Fibroblast of skin of back (primary cell): ENCODE measurements around the gene ITFG1.

ENCODE experiments used
- DNase-seq: peaks from one replicate; pipeline ENCODE4 v3.0.0-alpha.2; 2013

The ITFG1 gene

DNA sequence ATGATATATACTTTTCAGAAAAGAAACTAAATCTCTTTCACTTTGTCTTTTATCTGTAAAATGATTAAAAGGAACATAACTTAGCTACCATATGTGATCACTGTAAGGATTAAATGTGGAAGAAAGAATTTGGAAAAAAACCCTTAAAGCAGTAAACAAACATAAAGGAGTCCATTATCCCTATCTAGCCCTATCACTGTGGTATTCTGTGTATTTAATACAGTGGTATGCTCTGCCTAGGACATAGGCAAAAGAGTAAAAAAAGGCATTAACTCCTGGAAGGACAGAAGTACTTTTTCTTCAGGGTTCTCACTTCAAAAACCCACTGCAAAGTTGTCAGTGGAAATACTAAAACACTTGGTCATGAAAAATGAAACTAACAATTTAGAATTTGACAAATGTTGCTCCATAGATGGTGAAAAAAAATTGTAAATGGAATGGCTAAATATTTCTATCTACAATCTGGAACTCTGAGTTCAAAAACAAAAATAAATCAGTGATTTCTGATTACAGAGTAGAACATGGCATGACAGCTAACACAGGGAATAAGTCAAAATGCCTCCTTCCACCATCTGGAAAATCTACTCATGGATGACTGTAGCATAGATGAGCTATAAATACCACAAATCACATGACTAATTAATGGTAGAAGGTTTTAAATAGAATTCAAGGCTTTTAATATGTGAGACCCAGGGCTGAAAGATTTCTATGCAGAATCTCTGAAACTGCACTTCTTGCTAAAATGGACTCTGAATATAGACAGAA, 140.1 kb downstream of the ITFG1 start:
- DNase-seq: peak; percentile 15

- no peak for DNase-seq
Observed at GRCh38 chr16:47317465-47318240, 143.2 kb downstream of the ITFG1 start.

DNA sequence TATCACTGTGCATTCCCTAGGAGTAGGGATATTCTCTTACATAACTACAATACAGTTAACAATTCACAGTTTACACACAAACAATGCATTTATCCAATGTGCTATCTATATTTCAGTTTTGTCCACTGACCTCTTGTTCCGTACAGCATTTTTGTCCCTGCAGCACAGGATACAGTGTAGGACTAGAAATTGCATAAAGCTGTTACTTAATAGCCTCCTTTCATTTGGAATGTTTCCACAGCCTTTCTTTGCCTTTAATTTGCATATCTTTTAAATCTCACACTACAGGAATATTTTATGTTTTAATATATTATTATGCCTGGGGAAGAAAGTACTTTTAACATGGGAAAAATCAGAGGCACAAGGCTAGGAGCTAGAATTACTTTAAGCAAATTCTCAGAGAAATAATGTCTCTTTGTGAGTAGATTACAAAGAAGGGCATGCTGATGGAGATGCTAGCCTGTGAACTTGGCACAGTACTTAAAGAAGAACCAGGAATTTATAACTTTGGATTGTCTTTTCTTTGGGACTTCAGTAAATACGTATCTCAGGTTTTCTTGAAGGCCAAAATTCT, 144.3 kb downstream of the ITFG1 start:
- no peak for DNase-seq

- peak; percentile 6 for DNase-seq
Observed at GRCh38 chr16:47311738-47312505, 148.9 kb downstream of the ITFG1 start.

DNA sequence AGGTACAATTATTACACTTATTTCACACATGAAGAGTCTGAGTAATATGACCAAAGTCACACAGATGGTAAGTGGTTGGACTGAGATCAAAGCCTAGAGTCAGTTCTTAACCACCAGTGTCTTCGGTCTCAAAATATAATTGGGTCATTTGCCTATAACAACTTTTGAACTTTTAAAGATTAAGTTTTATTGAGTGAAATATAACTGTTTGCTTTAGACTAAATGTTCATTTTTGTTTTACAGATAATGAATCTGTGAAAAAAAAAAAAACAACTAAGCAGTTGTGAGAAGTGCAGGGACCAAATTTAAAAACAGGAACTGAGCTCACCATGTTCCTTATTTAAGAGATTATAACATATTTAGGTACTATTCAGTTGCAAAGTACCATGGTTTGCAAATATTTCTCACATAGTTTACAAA, 150.1 kb downstream of the ITFG1 start:
- DNase-seq: no peak

- peak; percentile 3 for DNase-seq
Observed at GRCh38 chr16:47309581-47310312, 151.1 kb downstream of the ITFG1 start.

DNA sequence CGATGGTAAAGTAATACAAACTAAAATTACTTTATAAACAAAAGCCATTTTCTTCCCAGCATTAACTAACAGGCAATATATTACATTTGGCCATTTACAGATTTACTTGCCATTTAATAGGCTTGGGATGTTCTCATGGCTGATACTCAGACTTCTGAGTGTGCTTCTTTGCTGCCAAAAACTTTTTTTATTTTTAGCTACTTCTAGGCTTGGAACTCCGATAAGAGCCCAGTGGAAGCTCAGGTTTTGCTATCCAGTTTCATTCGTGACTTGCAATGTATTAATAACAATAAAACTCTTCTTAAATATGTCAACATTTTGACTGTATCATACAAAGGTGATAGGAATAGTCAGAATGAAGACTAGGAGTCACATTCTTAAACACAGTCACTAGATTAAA, 152.3 kb downstream of the ITFG1 start:
- DNase-seq: no peak

DNA sequence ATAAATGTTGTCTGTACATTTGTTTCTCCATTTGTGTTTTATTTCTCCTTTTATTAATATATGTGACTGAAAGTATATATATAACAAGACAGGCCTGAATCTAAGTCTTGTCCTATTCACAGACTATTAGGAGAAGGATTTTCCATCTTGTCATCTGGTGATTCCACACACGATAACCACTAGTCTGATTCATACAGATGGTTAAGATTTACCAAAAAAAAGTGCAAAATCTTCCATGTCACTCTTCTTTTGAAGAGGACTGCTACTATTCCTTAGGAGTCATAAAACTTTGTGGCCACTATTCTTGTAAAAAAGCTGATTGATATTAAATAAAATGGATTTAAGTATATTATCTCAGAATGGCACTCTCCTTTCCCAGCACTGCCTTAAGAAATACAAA, 156.3 kb downstream of the ITFG1 start:
- DNase-seq: no peak

DNA sequence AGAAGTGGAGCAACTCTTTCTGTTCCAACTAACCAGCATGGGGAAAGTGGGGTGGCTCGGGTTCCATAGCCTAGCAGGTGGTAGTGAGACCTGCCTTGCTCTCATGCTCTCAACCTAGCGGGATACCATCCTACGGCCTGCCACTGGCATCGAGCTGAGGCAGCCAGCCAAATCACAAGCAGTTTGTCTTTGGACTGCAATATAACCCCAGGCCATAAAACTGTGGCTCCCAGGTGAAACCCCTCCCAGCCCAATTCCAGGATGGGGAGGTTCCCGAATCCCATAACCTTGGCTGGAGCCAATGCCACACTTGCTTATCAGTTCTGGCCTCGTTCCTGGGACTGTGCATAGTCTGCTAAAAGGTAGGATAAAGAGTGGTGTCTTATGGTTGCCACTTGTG, 161.3 kb downstream of the ITFG1 start:
- no peak for DNase-seq

DNA sequence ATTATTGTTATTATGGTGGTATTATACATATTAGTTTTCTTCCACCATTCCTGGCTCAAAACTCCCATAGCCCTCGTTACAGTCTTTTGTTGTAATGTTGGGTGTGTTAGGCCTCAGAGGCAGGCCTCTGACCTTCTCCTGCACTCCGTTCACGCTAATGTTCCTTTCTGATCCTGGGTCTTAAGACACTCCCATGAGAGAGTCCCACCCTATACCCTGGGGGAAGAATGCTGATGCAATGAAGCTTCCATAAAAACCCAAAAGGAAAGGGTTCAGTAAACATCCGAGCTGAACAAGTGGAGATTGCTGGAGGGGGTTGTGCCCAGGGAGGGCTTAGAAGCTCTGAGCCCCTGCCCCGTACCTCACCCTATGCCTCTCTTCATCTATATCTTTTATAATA, 175.9 kb downstream of the ITFG1 start:
- DNase-seq: no peak

- DNase-seq: no peak
Observed at GRCh38 chr16:47278306-47278970, 182.4 kb downstream of the ITFG1 start.

GRCh38 chr16:47276522-47276921, 184.3 kb downstream of the ITFG1 start:
- no peak for DNase-seq

DNA sequence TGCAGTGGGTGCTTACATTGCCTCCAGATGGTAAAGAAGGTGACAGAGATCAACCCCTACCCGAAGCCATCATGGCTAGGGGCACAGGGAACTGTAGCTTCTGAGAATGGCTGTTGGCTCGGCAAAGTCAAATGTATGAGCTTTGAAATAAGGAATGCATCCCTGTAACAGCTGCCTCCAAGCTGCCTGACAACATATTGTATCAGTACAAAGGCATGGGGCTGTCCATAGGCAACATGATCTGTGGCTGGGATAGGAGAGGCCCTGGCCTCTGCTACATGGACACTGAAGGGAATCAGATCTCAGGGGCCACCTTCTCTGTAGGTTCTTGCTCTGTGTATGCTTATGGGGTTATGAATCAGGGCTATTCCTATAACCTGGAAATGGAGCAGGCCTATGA, 197.9 kb downstream of the ITFG1 start:
- DNase-seq: no peak

DNA sequence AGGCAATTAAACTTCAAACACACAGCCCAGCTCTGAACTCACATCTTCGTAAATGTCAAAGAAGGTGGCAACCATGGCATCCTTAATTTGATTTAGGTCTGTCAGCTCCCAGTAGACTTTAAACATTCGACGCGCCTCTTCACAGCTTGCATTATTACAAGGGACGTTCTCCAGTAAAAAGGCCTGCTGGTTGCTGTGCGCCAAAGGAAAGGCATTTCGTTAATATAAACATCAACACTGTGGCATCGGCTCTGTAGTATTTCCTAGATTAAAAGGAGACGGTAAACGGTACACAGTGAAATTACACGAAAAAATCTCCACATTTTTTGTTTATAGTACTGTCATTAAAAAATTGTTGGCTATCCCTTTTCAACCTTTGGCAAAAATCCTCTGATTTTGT, 200.4 kb downstream of the ITFG1 start:
- no peak for DNase-seq

GRCh38 chr16:47258874-47259461, 201.9 kb downstream of the ITFG1 start:
- peak; percentile 19 for DNase-seq

- no peak for DNase-seq
Observed at GRCh38 chr16:47254756-47255155, 206.1 kb downstream of the ITFG1 start.

GRCh38 chr16:47250983-47251382, 209.9 kb downstream of the ITFG1 start:
- peak; percentile 6 for DNase-seq

DNA sequence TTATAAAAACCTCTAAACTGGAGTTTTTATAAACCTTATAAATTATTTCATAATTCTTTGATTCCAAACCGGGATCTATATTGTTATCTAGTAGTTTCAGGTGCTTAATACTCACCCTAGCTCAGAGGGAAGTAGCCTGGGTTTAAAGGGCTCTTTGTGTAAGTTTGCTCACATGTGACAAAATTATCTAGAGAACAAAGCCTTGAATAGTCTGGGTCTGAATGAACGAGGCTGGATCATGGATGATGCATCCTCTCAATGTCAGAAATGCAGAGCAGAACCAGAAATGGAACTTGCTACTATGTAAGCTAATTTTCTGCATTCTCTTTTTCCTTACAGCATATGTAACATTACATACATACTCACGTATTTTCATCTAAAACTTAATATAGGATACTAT, 213.2 kb downstream of the ITFG1 start:
- DNase-seq: no peak

GRCh38 chr16:47244206-47244605, 216.7 kb downstream of the ITFG1 start:
- no peak for DNase-seq

GRCh38 chr16:47241061-47241460, 219.8 kb downstream of the ITFG1 start:
- DNase-seq: peak; percentile 19

GRCh38 chr16:47236716-47237115, 224.1 kb downstream of the ITFG1 start:
- no peak for DNase-seq
